ENCODE data around the gene TAOK2.
"Not testable (repeated sequence)": the region's sequence is repeated elsewhere in the genome, so short reads cannot be mapped to it uniquely, and the experiment has no call there.

Gene TAOK2

GRCh38 chr16:30017277-30017656 lies 43.6 kb downstream of the TAOK2 start:
- DNase-seq (ENCODE audit: extremely low read depth in 1 of 2, low read depth in 1 of 2), result no peak

- DNase-seq (ENCODE audit: extremely low read depth in 1 of 2, low read depth in 1 of 2), result not testable (repeated sequence)
These were observed 44.3 kb downstream of the TAOK2 start for GRCh38 chr16:30017937-30018336.

GRCh38 chr16:30018731-30019158 lies 45.1 kb downstream of the TAOK2 start:
- no peak for DNase-seq (ENCODE audit: extremely low read depth in 1 of 2, low read depth in 1 of 2)

GRCh38 chr16:30022887-30023286 lies 49.2 kb downstream of the TAOK2 start, which contains the start of gene C16orf92:
C16orf92 (plus strand) TSS chr16:30023198; CDS start chr16:30023341, 143 bp downstream.
- no peak for DNase-seq (ENCODE audit: extremely low read depth in 1 of 2, low read depth in 1 of 2)

GRCh38 chr16:30023586-30023985 lies 49.9 kb downstream of the TAOK2 start:
- DNase-seq (ENCODE audit: extremely low read depth in 1 of 2, low read depth in 1 of 2), result no peak

GRCh38 chr16:30024451-30024850 lies 50.8 kb downstream of the TAOK2 start:
- no peak for DNase-seq (ENCODE audit: extremely low read depth in 1 of 2, low read depth in 1 of 2)

GRCh38 chr16:30025156-30025555 lies 51.5 kb downstream of the TAOK2 start:
- no peak for DNase-seq (ENCODE audit: extremely low read depth in 1 of 2, low read depth in 1 of 2)

GRCh38 chr16:30025574-30025973 lies 51.9 kb downstream of the TAOK2 start:
- no peak for DNase-seq (ENCODE audit: extremely low read depth in 1 of 2, low read depth in 1 of 2)

- DNase-seq (ENCODE audit: extremely low read depth in 1 of 2, low read depth in 1 of 2), result no peak
These were observed 52.8 kb downstream of the TAOK2 start for GRCh38 chr16:30026449-30026848.

- DNase-seq (ENCODE audit: extremely low read depth in 1 of 2, low read depth in 1 of 2), result no peak
These were observed 54.1 kb downstream of the TAOK2 start for GRCh38 chr16:30027588-30028437.

- DNase-seq (ENCODE audit: extremely low read depth in 1 of 2, low read depth in 1 of 2), result no peak
These were observed 54.9 kb downstream of the TAOK2 start for GRCh38 chr16:30028438-30029076.

GRCh38 chr16:30030011-30030685 lies 56.5 kb downstream of the TAOK2 start:
- no peak for DNase-seq (ENCODE audit: extremely low read depth in 1 of 2, low read depth in 1 of 2)

- no peak for DNase-seq (ENCODE audit: extremely low read depth in 1 of 2, low read depth in 1 of 2)
These were observed 57.3 kb downstream of the TAOK2 start, which contains the start of gene TLCD3B for GRCh38 chr16:30030841-30031413. TLCD3B (minus strand) TSS chr16:30031271; CDS start chr16:30030527, 744 bp downstream.

- DNase-seq (ENCODE audit: extremely low read depth in 1 of 2, low read depth in 1 of 2), result no peak
These were observed 57.8 kb downstream of the TAOK2 start for GRCh38 chr16:30031477-30031918.

GRCh38 chr16:30032083-30032819 lies 58.6 kb downstream of the TAOK2 start:
- DNase-seq (ENCODE audit: extremely low read depth in 1 of 2, low read depth in 1 of 2), result no peak

- DNase-seq (ENCODE audit: extremely low read depth in 1 of 2, low read depth in 1 of 2), result no peak
These were observed 59.6 kb downstream of the TAOK2 start for GRCh38 chr16:30033270-30033669.

GRCh38 chr16:30040221-30040620 lies 66.6 kb downstream of the TAOK2 start:
- no peak for DNase-seq (ENCODE audit: extremely low read depth in 1 of 2, low read depth in 1 of 2)

GRCh38 chr16:30040690-30041089 lies 67.0 kb downstream of the TAOK2 start:
- DNase-seq (ENCODE audit: extremely low read depth in 1 of 2, low read depth in 1 of 2), result not testable (repeated sequence)

GRCh38 chr16:30041841-30042240 lies 68.2 kb downstream of the TAOK2 start:
- DNase-seq (ENCODE audit: extremely low read depth in 1 of 2, low read depth in 1 of 2), result no peak

Measured in activated CD8-positive, alpha-beta memory T cell treated with anti-CD3 and anti-CD28 coated beads for 1 hour (primary cell).